ENCODE data around the gene S100A12.

DNA sequence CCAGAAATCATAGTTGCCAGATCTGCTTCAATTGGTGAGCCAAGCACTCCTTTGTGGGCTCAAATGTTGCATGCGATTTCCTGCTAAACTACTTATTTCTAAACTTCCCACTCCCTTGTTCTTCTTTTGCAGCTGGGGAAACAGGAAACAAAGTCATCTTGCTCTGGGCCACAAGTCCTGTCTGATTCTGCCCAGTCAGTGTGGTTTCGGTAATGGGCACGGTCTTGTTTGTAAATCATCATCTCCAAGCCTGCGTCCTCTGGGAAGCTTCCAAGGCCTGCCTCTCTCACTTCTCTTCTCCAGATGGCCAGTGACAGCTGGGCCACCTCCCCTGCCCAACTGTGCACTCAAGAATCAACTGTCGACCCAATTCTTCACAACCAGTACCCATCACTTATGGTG lies 11.1 kb upstream of the S100A12 start:
- TF ChIP-seq, protein P1, sequence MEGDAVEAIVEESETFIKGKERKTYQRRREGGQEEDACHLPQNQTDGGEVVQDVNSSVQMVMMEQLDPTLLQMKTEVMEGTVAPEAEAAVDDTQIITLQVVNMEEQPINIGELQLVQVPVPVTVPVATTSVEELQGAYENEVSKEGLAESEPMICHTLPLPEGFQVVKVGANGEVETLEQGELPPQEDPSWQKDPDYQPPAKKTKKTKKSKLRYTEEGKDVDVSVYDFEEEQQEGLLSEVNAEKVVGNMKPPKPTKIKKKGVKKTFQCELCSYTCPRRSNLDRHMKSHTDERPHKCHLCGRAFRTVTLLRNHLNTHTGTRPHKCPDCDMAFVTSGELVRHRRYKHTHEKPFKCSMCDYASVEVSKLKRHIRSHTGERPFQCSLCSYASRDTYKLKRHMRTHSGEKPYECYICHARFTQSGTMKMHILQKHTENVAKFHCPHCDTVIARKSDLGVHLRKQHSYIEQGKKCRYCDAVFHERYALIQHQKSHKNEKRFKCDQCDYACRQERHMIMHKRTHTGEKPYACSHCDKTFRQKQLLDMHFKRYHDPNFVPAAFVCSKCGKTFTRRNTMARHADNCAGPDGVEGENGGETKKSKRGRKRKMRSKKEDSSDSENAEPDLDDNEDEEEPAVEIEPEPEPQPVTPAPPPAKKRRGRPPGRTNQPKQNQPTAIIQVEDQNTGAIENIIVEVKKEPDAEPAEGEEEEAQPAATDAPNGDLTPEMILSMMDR (IDR thresholded peaks at IDR 0.05): no peak
- TF ChIP-seq POLR2AphosphoS5 (IDR thresholded peaks at IDR 0.05): no peak
